NB4 (cell line): ENCODE data around the gene EZH1.

Experiments
- DNase-seq: peaks from one replicate; pipeline ENCODE4 v3.0.0; 2010; ENCODE audit warnings: low read depth
- H3K4me3 ChIP-seq: one replicate; pipeline ENCODE4 v1.5.1; 2011; ENCODE audit warnings: mild to moderate bottlenecking, low read depth, low read length, moderate library complexity
- CTCF ChIP-seq: IDR thresholded peaks from one replicate; pipeline ENCODE4 v1.5.1; 2012; ENCODE audit warnings: low read depth, low read length
- MYC ChIP-seq: IDR thresholded peaks from 2 replicates; pipeline ENCODE4 v1.6.1; 2011; ENCODE audit warnings: low read depth, low read length
- POLR2A ChIP-seq: IDR thresholded peaks from 2 replicates; pipeline ENCODE4 v1.6.1; 2011; ENCODE audit warnings: mild to moderate bottlenecking; ENCODE audit not compliant: insufficient read length; ENCODE audit errors: extremely low read depth
- TF ChIP-seq, protein P1 (sequence below): IDR thresholded peaks from 2 replicates; pipeline ENCODE4 v1.6.1; 2011; ENCODE audit warnings: low read depth, low read length

Gene EZH1

GRCh38 chr17:42684929-42685556, 59.8 kb downstream of the EZH1 start:
- no peak overlapping the region for H3K4me3 ChIP-seq
- no peak for DNase-seq
- TF ChIP-seq POLR2A (no peak), CTCF (no peak), MYC (no peak)
- TF ChIP-seq, protein P1, sequence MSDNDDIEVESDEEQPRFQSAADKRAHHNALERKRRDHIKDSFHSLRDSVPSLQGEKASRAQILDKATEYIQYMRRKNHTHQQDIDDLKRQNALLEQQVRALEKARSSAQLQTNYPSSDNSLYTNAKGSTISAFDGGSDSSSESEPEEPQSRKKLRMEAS: no peak

GRCh38 chr17:42683407-42684034, 61.3 kb downstream of the EZH1 start:
- TF ChIP-seq POLR2A (no peak), CTCF (no peak), MYC (no peak)
- TF ChIP-seq, protein P1: no peak
- peak; percentile 40 for DNase-seq

GRCh38 chr17:42682722-42683403, 62.0 kb downstream of the EZH1 start:
- DNase-seq: peak; percentile 76
- H3K4me3 ChIP-seq: peak overlapping the region; percentile 40
- no peak for TF ChIP-seq MYC
- TF ChIP-seq POLR2A: peak; percentile 3

More at GRCh38 chr17:42683407-42684034, 61.3 kb downstream of the EZH1 start:
- no peak overlapping the region for H3K4me3 ChIP-seq

GRCh38 chr17:42681976-42682721, 62.7 kb downstream of the EZH1 start, which contains the start of gene CNTNAP1:
Gene CNTNAP1, plus strand, starts transcription at chr17:42682531. Its CDS starts 299 bp downstream, at chr17:42682830.
- TF ChIP-seq POLR2A (peak; percentile 9), MYC (no peak), CTCF (no peak)
- TF ChIP-seq, protein P1: no peak
- H3K4me3 ChIP-seq: peak within 1 kb of the TSS; percentile 40
- DNase-seq: no peak

- TF ChIP-seq POLR2A (no peak), CTCF (no peak), MYC (no peak)
- TF ChIP-seq, protein P1: no peak
- peak; percentile 62 for DNase-seq
- H3K4me3 ChIP-seq: peak overlapping the region; percentile 28
Observed at GRCh38 chr17:42680331-42680808, 64.5 kb downstream of the EZH1 start.
